Endothelial cell of umbilical vein (primary cell): ENCODE measurements around the gene ALG12. TPM values are rescaled to one million over a fixed set of nuclear protein-coding genes. Genes with fewer than 3 reads are reported as not detected.

ENCODE experiments used
- BruUV-seq: library from RNA; stranded (reverse); fragments of 400-500 nt; replicated peaks from 2 replicates; lab custom pipeline; 2021; lab: Mats Ljungman, UMichigan
- CTCF ChIA-PET: fragments of 300-600, 350-600 bp; sonication (Branson Sonifier 250); formaldehyde crosslinking; loops from one replicate; lab custom pipeline; 2021; ENCODE audit warnings: antibody characterized with exemption, inconsistent platforms; lab: Charles Lee
- POLR2A ChIA-PET: fragments of 300-600, 350-600 bp; sonication (Branson Sonifier 250); formaldehyde crosslinking; loops from one replicate; lab custom pipeline; 2021; ENCODE audit warnings: antibody characterized with exemption, inconsistent platforms; lab: Charles Lee
- DNase-seq: peaks from one replicate; pipeline ENCODE4 v3.0.0-alpha.2; 2011; ENCODE audit warnings: low read depth, low spot score
- FAIRE-seq: peaks from 2 replicates; lab custom pipeline; 2011; peaks lifted over from hg19 to GRCh38; lab: Jason Lieb, UNC
- H2AFZ ChIP-seq: 2 replicates; pipeline ENCODE4 v1.6.0; 2012; ENCODE audit warnings: low read depth, low read length, control low read depth, inconsistent platforms
- H3K27ac ChIP-seq: 2 replicates; pipeline ENCODE4 v1.5.1; 2011; ENCODE audit warnings: low read depth, mild to moderate bottlenecking, control low read depth, low read length, moderate library complexity; ENCODE audit not compliant: insufficient read depth
- H3K27me3 ChIP-seq, 2 experiments: 2 replicates each; pipeline versions ENCODE4 v1.6.0 to v1.6.1; 2011; ENCODE audit warnings: low read length in 2 of 2, mixed read lengths in 1 of 2; ENCODE audit not compliant: control insufficient read depth in 2 of 2, insufficient read depth in 2 of 2
- H3K36me3 ChIP-seq, 2 experiments: 2 replicates in 1 of 2; 3 replicates in 1 of 2; pipeline ENCODE4 v1.5.1; 2011; ENCODE audit warnings: low read length in 2 of 2, mild to moderate bottlenecking in 1 of 2, moderate library complexity in 1 of 2; ENCODE audit not compliant: control insufficient read depth in 2 of 2, insufficient read depth in 2 of 2; ENCODE audit errors: extremely low read depth in 1 of 2
- H3K4me1 ChIP-seq: 3 replicates; pipeline ENCODE4 v1.5.1; 2011; ENCODE audit warnings: mild to moderate bottlenecking, low read length; ENCODE audit not compliant: control insufficient read depth, insufficient read depth; ENCODE audit errors: extremely low read depth
- H3K4me2 ChIP-seq: 2 replicates; pipeline ENCODE4 v1.6.1; 2011; ENCODE audit warnings: low read length, control low read depth, mixed read lengths; ENCODE audit not compliant: insufficient read depth
- H3K4me3 ChIP-seq, 3 experiments: fragments of 200-600 bp in 1 of 3; sonication (generic), shearing (Covaris generic) in 1 of 3; replicated peaks in 1 of 3; 2 replicates each; pipeline ENCODE4 v1.5.1; 2011 to 2016; ENCODE audit warnings: control low read depth in 3 of 3, low read length in 3 of 3, mild to moderate bottlenecking in 2 of 3, inconsistent platforms in 1 of 3, low read depth in 1 of 3, moderate library complexity in 1 of 3; ENCODE audit not compliant: insufficient read depth in 1 of 3
- H3K79me2 ChIP-seq: 2 replicates; pipeline ENCODE4 v1.6.0; 2012; ENCODE audit warnings: low read length, inconsistent platforms; ENCODE audit not compliant: control insufficient read depth, insufficient read depth
- H3K9ac ChIP-seq: replicated peaks from 2 replicates; pipeline ENCODE3; 2011; ENCODE audit warnings: low read length, control low read depth; ENCODE audit not compliant: insufficient read depth; ENCODE audit errors: extremely low read depth
- H3K9me1 ChIP-seq: replicated peaks from 3 replicates; pipeline ENCODE4 v1.6.0; 2011; ENCODE audit warnings: mild to moderate bottlenecking, low read length; ENCODE audit not compliant: control insufficient read depth, insufficient read depth; ENCODE audit errors: extremely low read depth
- H3K9me3 ChIP-seq: replicated peaks from 2 replicates; pipeline ENCODE4 v1.5.1; 2012; ENCODE audit warnings: low read length, inconsistent platforms; ENCODE audit not compliant: control insufficient read depth, insufficient read depth
- H4K20me1 ChIP-seq: replicated peaks from 2 replicates; pipeline ENCODE3; 2011; ENCODE audit warnings: mild to moderate bottlenecking, low read length; ENCODE audit not compliant: control insufficient read depth, insufficient read depth; ENCODE audit errors: extremely low read depth
- CTCF ChIP-seq, 2 donors: IDR thresholded peaks; 1 replicate in 1 of 2; 2 replicates in 1 of 2; pipeline ENCODE4 v1.5.1; 2011; ENCODE audit warnings: low read length in 2 of 2, mild to moderate bottlenecking in 2 of 2, moderate library complexity in 2 of 2, control low read depth in 1 of 2, inconsistent platforms in 1 of 2, low read depth in 1 of 2; ENCODE audit not compliant: insufficient read depth in 1 of 2; ENCODE audit errors: extremely low read depth in 1 of 2
- EZH2 ChIP-seq: IDR thresholded peaks from 2 replicates; pipeline ENCODE4 v1.6.1; 2012; ENCODE audit warnings: borderline replicate concordance, low read depth, mild to moderate bottlenecking, moderate library complexity, low read length, inconsistent platforms; ENCODE audit not compliant: severe bottlenecking
- FOS ChIP-seq: IDR thresholded peaks from 2 replicates; pipeline ENCODE4 v1.6.1; 2011; ENCODE audit warnings: mild to moderate bottlenecking, low read length, moderate library complexity, borderline replicate concordance; ENCODE audit not compliant: insufficient read depth
- GATA2 ChIP-seq: IDR thresholded peaks from 2 replicates; pipeline ENCODE4 v1.7.0; 2011; ENCODE audit warnings: low read depth, mild to moderate bottlenecking, moderate library complexity, mixed read lengths, low read length; ENCODE audit not compliant: insufficient read length, insufficient read depth
- JUN ChIP-seq: IDR thresholded peaks from 2 replicates; pipeline ENCODE4 v1.6.1; 2011; ENCODE audit warnings: borderline replicate concordance, low read depth; ENCODE audit not compliant: insufficient read length, insufficient read depth
- MAX ChIP-seq: IDR thresholded peaks from 2 replicates; pipeline ENCODE4 v1.6.1; 2011; ENCODE audit not compliant: insufficient read depth, insufficient read length
- MYC ChIP-seq: IDR thresholded peaks from one replicate; pipeline ENCODE4 v1.6.1; 2011; ENCODE audit warnings: mild to moderate bottlenecking, low read depth, low read length
- POLR2A ChIP-seq: IDR thresholded peaks from 2 replicates; pipeline ENCODE4 v1.6.1; 2012; ENCODE audit warnings: low read depth, mild to moderate bottlenecking, control low read depth, low read length
- POLR2AphosphoS5 ChIP-seq: IDR thresholded peaks from 2 replicates; pipeline ENCODE4 v1.6.1; 2012; ENCODE audit warnings: low read depth, mild to moderate bottlenecking, control low read depth, low read length, moderate library complexity; ENCODE audit not compliant: insufficient read depth
- dilution Hi-C: fragments of 300-500 bp; cut with MboI; formaldehyde crosslinking; loops from one replicate; pipeline ENCODE4 v1.15.0; 2019; ENCODE audit warnings: low sequenced_read_pairs; ENCODE audit not compliant: extremely low pct_ligation_motif_present
- intact Hi-C: fragments of 100-400 bp; cut with micrococcal nuclease; formaldehyde crosslinking; loops from one replicate; pipeline ENCODE4 v1.10.0; 2022
- polyA plus RNA-seq, 4 experiments: library from polyadenylated mRNA; depleted of rRNA in 3 of 4; stranded (reverse) in 3 of 4; unstranded in 1 of 4; fragments of >200 nt; gene quantifications; 2 replicates each; pipeline versions ENCODE4 v1.2.1 to v1.2.3, GENCODE V29; 2011 to 2012; ENCODE audit warnings: missing spikeins in 1 of 4
- total RNA-seq: library from RNA; stranded (reverse); gene quantifications from 2 replicates; pipeline ENCODE4 v1.2.3, GENCODE V29; 2021

Gene ALG12
- total and polyA plus RNA-seq, 2 donors (not counting 3 experiments of a cell fraction or from before 2014, with no cell fraction given) = 14.6 to 18.0 TPM

GRCh38 chr22:49938565-49939136 is 20.4 kb upstream of the ALG12 start:
- POLR2A ChIA-PET = interaction anchor here (1.2 kb wide), 1 partner anchor 24 kb away, joined by 3 read pairs; no protein-coding TSS in a partner anchor
- dilution Hi-C loops = no loop called here
- no peak overlapping the region for H2AFZ ChIP-seq
- H3K9me3 ChIP-seq = no peaks in the 10 kb centered on the region
- TF ChIP-seq FOS (no peak), POLR2A (no peak), MAX (no peak), MYC (no peak), CTCF (IDR thresholded peaks at IDR 0.05; ENCODE audit: extremely low read depth in 1 of 2, insufficient read depth in 1 of 2, low read depth in 1 of 2, low read length in 2 of 2) (no peak), POLR2AphosphoS5 (no peak), JUN (no peak), EZH2 (no peak), GATA2 (no peak)
- no peaks in the 10 kb centered on the region for H3K79me2 ChIP-seq
- CTCF ChIA-PET = interaction anchor here (1.6 to 4.3 kb wide), 2 partner anchors 24 to 92 kb away, joined by 6 to 34 read pairs; no protein-coding TSS in a partner anchor
- H3K4me3 ChIP-seq = no peak overlapping the region
- peak overlapping the region; percentile 85 for H3K27ac ChIP-seq
- peak overlapping the region; percentile 25 for H3K9ac ChIP-seq
- no peaks in the 10 kb centered on the region for H3K36me3 ChIP-seq
- DNase-seq (no peak), FAIRE-seq (no peak)
- peaks cover 45% of the 10 kb centered on the region for H3K4me1 ChIP-seq
- BruUV-seq = no TSS peak
- H3K4me2 ChIP-seq = no peak overlapping the region
- no peaks in the 10 kb centered on the region for H3K9me1 ChIP-seq
- H3K27me3 ChIP-seq = no peaks in the 10 kb centered on the region
- H4K20me1 ChIP-seq = no peaks in the 10 kb centered on the region
- intact Hi-C loops = no loop called here
